Cardiac muscle cell (in vitro differentiated cells and primary cell): ENCODE data around the gene RBBP5. TPM values are rescaled to one million over a fixed set of nuclear protein-coding genes. Genes with fewer than 3 reads are reported as not detected.

Source experiments
- DNase-seq, 2 donors: peaks; one replicate each; pipeline versions ENCODE4 v3.0.0 to v3.0.0-alpha.2; 2010 to 2017; ENCODE audit warnings: low read depth in 1 of 2, low spot score in 1 of 2
- H3K27ac ChIP-seq: fragments of 200-600 bp; sonication (generic); 2 replicates; pipeline ENCODE4 v1.5.1; 2016
- H3K27me3 ChIP-seq: fragments of 200-600 bp; sonication (generic); 2 replicates; pipeline ENCODE4 v1.6.0; 2016; ENCODE audit warnings: control low read depth
- H3K36me3 ChIP-seq: fragments of 200-600 bp; sonication (generic); 2 replicates; pipeline ENCODE4 v1.5.1; 2016; ENCODE audit warnings: control low read depth
- H3K4me1 ChIP-seq: fragments of 200-600 bp; sonication (generic); 2 replicates; pipeline ENCODE4 v1.8.1; 2017; ENCODE audit warnings: low read depth, mild to moderate bottlenecking, mixed run types
- H3K4me3 ChIP-seq: fragments of 200-600 bp; sonication (generic); 2 replicates; pipeline ENCODE4 v1.5.1; 2016; ENCODE audit warnings: mild to moderate bottlenecking
- H3K9me3 ChIP-seq: fragments of 200-600 bp; sonication (generic); 2 replicates; pipeline ENCODE4 v1.5.1; 2017; ENCODE audit warnings: low read depth, mild to moderate bottlenecking, control low read depth
- polyA plus RNA-seq: library from polyadenylated mRNA; unstranded; fragments of >200 nt; fragmentation: Nextera tagmentation; extraction: Ambion mirVana; gene quantifications from 2 replicates; pipeline ENCODE4 v1.2.1, GENCODE V29; 2016
- total RNA-seq: library from RNA; depleted of rRNA; stranded (reverse); fragments of >200 nt; gene quantifications from 2 replicates; pipeline ENCODE4 v1.2.3, GENCODE V29; 2016
- TF ChIP-seq, protein P1 (sequence below): IDR thresholded peaks from 2 replicates; pipeline ENCODE4 v1.5.1; 2012; ENCODE audit warnings: low read depth, mild to moderate bottlenecking, low read length

RBBP5 gene
- total and polyA plus RNA-seq, 2 experiments from 2014 or later: 8.1 to 9.2 TPM

DNA sequence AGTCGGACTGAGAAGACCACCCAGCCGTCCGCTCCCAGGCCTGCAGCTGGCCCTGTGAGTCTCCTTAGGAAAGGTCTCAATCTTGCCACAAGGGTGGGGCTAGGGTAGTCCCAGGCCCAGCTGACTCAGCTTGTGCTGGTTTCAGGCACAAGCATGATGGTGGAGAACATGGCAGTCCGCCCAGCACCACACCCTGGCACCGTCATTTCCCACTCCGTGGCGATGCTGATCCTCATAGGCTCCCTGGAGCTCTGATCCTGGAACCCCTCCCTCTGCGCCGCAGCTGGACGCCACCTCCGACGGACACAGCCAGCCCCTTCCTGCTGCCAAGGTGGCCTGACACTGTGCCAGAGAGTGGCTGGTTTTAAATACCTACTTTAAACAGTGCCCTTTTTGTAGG, 48.3 kb downstream of the RBBP5 start:
- H3K36me3 ChIP-seq: no peaks in the 10 kb centered on the region
- H3K27ac ChIP-seq: no peak overlapping the region
- no peak overlapping the region for H3K4me3 ChIP-seq
- no peak for DNase-seq
- TF ChIP-seq, protein P1, sequence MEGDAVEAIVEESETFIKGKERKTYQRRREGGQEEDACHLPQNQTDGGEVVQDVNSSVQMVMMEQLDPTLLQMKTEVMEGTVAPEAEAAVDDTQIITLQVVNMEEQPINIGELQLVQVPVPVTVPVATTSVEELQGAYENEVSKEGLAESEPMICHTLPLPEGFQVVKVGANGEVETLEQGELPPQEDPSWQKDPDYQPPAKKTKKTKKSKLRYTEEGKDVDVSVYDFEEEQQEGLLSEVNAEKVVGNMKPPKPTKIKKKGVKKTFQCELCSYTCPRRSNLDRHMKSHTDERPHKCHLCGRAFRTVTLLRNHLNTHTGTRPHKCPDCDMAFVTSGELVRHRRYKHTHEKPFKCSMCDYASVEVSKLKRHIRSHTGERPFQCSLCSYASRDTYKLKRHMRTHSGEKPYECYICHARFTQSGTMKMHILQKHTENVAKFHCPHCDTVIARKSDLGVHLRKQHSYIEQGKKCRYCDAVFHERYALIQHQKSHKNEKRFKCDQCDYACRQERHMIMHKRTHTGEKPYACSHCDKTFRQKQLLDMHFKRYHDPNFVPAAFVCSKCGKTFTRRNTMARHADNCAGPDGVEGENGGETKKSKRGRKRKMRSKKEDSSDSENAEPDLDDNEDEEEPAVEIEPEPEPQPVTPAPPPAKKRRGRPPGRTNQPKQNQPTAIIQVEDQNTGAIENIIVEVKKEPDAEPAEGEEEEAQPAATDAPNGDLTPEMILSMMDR: no peak
- H3K9me3 ChIP-seq: no peaks in the 10 kb centered on the region
- no peaks in the 10 kb centered on the region for H3K4me1 ChIP-seq
- H3K27me3 ChIP-seq: no peaks in the 10 kb centered on the region

DNA sequence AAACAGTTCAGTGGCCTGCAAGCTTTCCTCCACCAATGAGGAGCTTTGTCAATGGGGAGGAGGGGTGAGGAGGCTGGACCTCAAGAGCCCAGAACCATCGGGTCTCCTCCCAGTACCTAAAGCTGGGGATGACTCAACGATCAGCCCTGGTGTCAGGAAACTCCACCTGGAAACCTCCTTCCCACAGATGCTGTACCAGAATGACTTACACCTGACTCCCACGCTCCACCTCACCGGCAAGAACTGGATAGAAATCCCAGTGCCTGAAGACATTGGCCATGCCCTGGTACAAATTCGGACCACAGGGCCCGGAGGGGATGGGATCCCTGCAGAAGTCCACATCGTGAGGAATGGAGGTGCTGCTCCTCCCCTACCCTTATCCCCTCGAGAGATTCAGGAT, 48.9 kb downstream of the RBBP5 start:
- H3K4me3 ChIP-seq: no peak overlapping the region
- no peak for DNase-seq
- no peaks in the 10 kb centered on the region for H3K9me3 ChIP-seq
- H3K27ac ChIP-seq: no peak overlapping the region
- H3K36me3 ChIP-seq: no peaks in the 10 kb centered on the region
- no peaks in the 10 kb centered on the region for H3K27me3 ChIP-seq
- TF ChIP-seq, protein P1: no peak
- H3K4me1 ChIP-seq: no peaks in the 10 kb centered on the region

DNA sequence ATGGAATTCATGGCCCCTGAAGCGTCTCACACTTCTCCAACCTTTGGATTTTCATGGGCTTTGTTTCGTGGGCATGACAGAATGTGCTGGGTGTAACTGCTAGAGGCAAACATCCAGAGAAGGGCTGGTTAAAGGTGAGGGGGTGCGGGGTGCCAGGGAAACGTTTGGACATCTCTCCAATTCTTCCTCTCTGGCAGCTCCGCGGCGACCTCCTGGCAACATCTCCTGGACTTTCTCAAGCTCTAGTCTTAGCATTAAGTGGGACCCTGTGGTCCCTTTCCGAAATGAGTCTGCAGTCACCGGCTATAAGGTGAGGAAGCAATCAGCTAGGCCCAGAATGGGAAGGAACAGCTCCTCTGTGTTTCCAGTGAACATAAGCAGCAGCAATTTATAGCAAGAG, 49.5 kb downstream of the RBBP5 start:
- H3K9me3 ChIP-seq: no peaks in the 10 kb centered on the region
- no peaks in the 10 kb centered on the region for H3K27me3 ChIP-seq
- no peaks in the 10 kb centered on the region for H3K36me3 ChIP-seq
- H3K4me3 ChIP-seq: no peak overlapping the region
- no peak overlapping the region for H3K27ac ChIP-seq
- TF ChIP-seq, protein P1: no peak
- no peak for DNase-seq
- no peaks in the 10 kb centered on the region for H3K4me1 ChIP-seq

DNA sequence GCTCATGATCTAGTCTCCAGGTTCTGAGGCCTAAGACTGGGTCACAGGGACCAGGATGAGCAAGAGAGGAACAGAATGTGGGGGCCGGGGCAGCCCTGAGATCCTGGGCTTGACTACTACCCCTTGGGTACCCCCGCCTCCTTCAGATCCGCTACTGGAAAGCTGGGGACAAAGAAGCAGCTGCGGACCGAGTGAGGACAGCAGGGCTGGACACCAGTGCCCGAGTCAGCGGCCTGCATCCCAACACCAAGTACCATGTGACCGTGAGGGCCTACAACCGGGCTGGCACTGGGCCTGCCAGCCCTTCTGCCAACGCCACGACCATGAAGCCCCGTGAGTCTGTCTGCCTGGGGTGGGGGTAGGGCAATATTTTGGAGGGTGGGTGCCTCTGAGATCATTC, 50.0 kb downstream of the RBBP5 start:
- Histone ChIP-seq H3K27me3 (no peaks in the 10 kb centered on the region), H3K4me3 (no peak overlapping the region), H3K27ac (no peak overlapping the region), H3K4me1 (no peaks in the 10 kb centered on the region), H3K36me3 (no peaks in the 10 kb centered on the region), H3K9me3 (no peaks in the 10 kb centered on the region)
- no peak for DNase-seq
- TF ChIP-seq, protein P1: no peak

DNA sequence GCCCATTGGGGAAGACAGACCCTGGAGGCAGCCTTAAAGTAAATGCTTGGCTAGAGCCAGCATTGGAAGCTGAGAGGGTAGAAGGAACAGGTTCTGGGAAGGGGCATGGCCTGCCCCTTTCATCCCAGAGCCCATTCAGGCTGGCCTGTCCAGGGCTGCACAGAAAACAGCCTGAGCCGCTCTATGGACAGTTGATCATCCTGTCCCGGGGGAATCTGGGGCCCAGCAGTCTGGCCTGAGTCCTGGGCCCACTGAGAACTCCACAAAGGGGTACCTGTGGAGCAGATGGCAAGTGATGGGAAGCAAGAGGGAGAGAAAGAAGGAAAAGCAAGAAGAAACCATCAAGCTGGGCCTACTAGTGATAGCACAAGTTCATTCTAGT, 50.8 kb downstream of the RBBP5 start:
- no peak overlapping the region for H3K27ac ChIP-seq
- no peaks in the 10 kb centered on the region for H3K9me3 ChIP-seq
- H3K27me3 ChIP-seq: no peaks in the 10 kb centered on the region

More for the DNA sequence above, 50.8 kb downstream of the RBBP5 start:
- Histone ChIP-seq H3K4me3 (no peak overlapping the region), H3K4me1 (no peaks in the 10 kb centered on the region), H3K36me3 (no peaks in the 10 kb centered on the region)
- TF ChIP-seq, protein P1: no peak
- DNase-seq: no peak
